AG04450 (cell line): ENCODE results near the gene ASB10. TPM values are rescaled to one million over a fixed set of nuclear protein-coding genes. Genes with fewer than 3 reads are reported as not detected.

Experiments used
- CTCF ChIA-PET: fragments of 300-600, 350-600 bp; formaldehyde crosslinking; extraction: SDS; loops from one replicate; lab custom pipeline; 2022; ENCODE audit warnings: antibody characterized with exemption, inconsistent platforms; lab: Charles Lee
- POLR2A ChIA-PET: fragments of 350-600 bp; formaldehyde crosslinking; extraction: SDS; loops from one replicate; lab custom pipeline; 2021; ENCODE audit warnings: antibody characterized with exemption, inconsistent platforms; lab: Yijun Ruan, JAX
- DNase-seq: peaks from one replicate; pipeline ENCODE4 v3.0.0-alpha.2; 2011; ENCODE audit warnings: low read depth, low spot score
- H3K27ac ChIP-seq: one replicate; pipeline ENCODE4 v1.5.1; 2012; ENCODE audit warnings: low read depth, low read length, control low read depth
- H3K27me3 ChIP-seq: one replicate; pipeline ENCODE4 v1.6.0; 2012; ENCODE audit warnings: low read length; ENCODE audit not compliant: control insufficient read depth, insufficient read depth
- H3K4me3 ChIP-seq: 2 replicates; pipeline ENCODE4 v1.5.1; 2011; ENCODE audit warnings: mild to moderate bottlenecking, low read depth, low read length, control low read depth
- H3K9me3 ChIP-seq: 2 replicates; pipeline ENCODE4 v1.5.1; 2012; ENCODE audit warnings: low read length; ENCODE audit not compliant: control insufficient read depth, insufficient read depth
- CTCF ChIP-seq: IDR thresholded peaks from 2 replicates; pipeline ENCODE4 v1.5.1; 2011; ENCODE audit warnings: low read depth, low read length, control low read depth, inconsistent platforms
- polyA minus RNA-seq: library from RNA; depleted of rRNA, polyadenylated mRNA; stranded (reverse); fragments of >200 nt; gene quantifications from 2 replicates; pipeline ENCODE4 v1.2.3, GENCODE V29; 2011; rRNA and poly(A)+ RNA removed
- polyA plus RNA-seq: library from polyadenylated mRNA; depleted of rRNA; stranded (reverse); fragments of >200 nt; gene quantifications from 2 replicates; pipeline ENCODE4 v1.2.3, GENCODE V29; 2011; rRNA removed

Gene ASB10, protein sequence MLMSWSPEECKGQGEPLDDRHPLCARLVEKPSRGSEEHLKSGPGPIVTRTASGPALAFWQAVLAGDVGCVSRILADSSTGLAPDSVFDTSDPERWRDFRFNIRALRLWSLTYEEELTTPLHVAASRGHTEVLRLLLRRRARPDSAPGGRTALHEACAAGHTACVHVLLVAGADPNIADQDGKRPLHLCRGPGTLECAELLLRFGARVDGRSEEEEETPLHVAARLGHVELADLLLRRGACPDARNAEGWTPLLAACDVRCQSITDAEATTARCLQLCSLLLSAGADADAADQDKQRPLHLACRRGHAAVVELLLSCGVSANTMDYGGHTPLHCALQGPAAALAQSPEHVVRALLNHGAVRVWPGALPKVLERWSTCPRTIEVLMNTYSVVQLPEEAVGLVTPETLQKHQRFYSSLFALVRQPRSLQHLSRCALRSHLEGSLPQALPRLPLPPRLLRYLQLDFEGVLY
- polyA plus RNA-seq (not detected in 2 replicates), polyA minus RNA-seq (not detected in 2 replicates)

DNA sequence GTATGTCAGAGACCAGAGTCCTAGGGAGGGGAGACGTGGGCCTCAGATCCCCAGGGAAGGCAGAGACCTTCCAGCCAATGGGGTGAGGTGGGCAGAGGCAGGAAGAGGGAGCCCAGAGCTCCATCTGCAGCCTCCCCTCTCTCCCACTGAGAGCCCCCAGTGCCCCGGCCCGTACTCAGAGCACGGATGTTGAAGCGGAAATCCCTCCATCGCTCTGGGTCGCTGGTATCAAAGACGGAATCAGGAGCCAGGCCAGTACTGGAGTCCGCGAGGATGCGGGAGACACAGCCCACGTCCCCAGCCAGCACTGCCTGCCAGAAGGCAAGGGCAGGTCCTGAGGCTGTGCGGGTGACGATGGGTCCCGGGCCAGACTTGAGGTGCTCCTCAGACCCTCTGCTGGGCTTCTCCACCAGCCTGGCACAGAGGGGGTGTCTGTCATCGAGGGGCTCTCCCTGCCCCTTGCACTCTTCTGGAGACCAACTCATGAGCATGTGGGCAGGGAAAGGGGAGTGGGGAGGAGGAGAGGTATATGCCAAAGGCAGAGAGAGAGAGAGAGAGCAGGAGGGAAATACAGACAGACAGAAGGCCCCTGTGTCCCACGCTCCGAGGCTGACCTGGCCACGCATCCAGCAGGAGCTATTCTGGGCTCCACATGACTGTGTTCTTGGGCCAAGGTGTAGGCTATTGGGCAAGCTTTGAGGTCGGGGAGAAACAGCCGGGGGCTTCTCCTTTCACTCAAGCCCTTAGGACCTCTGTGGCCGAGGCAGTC, at the start of gene ASB10:
Gene ASB10, minus strand, starts transcription at position 611 of the 769 bp plus-strand sequence. Its CDS starts 120 bp downstream, at position 491.
- Histone ChIP-seq H3K27ac (no peak within 1 kb of the TSS), H3K27me3 (peaks cover 47% of the 10 kb centered on the region), H3K4me3 (no peak within 1 kb of the TSS), H3K9me3 (no peaks in the 10 kb centered on the region; the same call in 1 of the 2 replicates)
- POLR2A ChIA-PET, result no interaction called here
- CTCF ChIA-PET, result no interaction called here
- TF ChIP-seq CTCF, result no peak
- no peak for DNase-seq

GRCh38 chr7:151236406-151236805, 49.4 kb upstream of the ASB10 start:
- POLR2A ChIA-PET, result no interaction called here

GRCh38 chr7:151235091-151235787, 48.2 kb upstream of the ASB10 start:
- no peak for DNase-seq
- ChIA-PET CTCF (interaction anchor here (4.6 kb wide), 1 partner anchor 9 kb away, joined by 29 read pairs; no protein-coding TSS in a partner anchor), POLR2A (interaction anchor here (1.0 kb wide), 1 partner anchor 9 kb away, joined by 3 read pairs; no protein-coding TSS in a partner anchor)
- TF ChIP-seq CTCF, result no peak
- Histone ChIP-seq H3K4me3 (no peak overlapping the region), H3K9me3 (no peaks in the 10 kb centered on the region; the same call in 1 of the 2 replicates), H3K27ac (no peak overlapping the region), H3K27me3 (no peaks in the 10 kb centered on the region)

More at GRCh38 chr7:151236406-151236805, 49.4 kb upstream of the ASB10 start:
- CTCF ChIA-PET, result interaction anchor here (1.0 to 4.6 kb wide), 4 partner anchors 8 to 112 kb away, joined by 4 to 29 read pairs (median 5); partner anchors contain the start of gene SMARCD3
- TF ChIP-seq CTCF, result no peak
- no peaks in the 10 kb centered on the region; the same call in 1 of the 2 replicates for H3K9me3 ChIP-seq
- no peak overlapping the region for H3K4me3 ChIP-seq
- no peaks in the 10 kb centered on the region for H3K27me3 ChIP-seq
- DNase-seq, result no peak
- no peak overlapping the region for H3K27ac ChIP-seq

DNA sequence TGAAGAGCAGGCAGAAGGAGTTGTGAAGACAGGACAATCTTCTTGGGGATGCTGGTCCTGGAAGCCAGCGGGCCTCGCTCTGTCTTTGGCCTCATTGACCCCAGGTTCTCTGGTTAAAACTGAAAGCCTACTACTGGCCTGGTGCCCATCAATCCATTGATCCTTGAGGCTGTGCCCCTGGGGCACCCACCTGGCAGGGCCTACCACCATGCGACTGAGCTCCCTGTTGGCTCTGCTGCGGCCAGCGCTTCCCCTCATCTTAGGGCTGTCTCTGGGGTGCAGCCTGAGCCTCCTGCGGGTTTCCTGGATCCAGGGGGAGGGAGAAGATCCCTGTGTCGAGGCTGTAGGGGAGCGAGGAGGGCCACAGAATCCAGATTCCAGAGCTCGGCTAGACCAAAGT, 46.8 kb upstream of the ASB10 start:
- peak overlapping the region; percentile 96 for H3K4me3 ChIP-seq
- no peaks in the 10 kb centered on the region; the same call in 1 of the 2 replicates for H3K9me3 ChIP-seq
- no peak for TF ChIP-seq CTCF
- ChIA-PET POLR2A (interaction anchor here (1.0 kb wide), 1 partner anchor 12 kb away, joined by 3 read pairs; no protein-coding TSS in a partner anchor), CTCF (interaction anchor here (4.6 kb wide), 1 partner anchor 10 kb away, joined by 29 read pairs; no protein-coding TSS in a partner anchor)
- H3K27me3 ChIP-seq, result no peaks in the 10 kb centered on the region
- no peak for DNase-seq
- no peak overlapping the region for H3K27ac ChIP-seq
